GM12874 (cell line): ENCODE measurements around the gene AKAP5.

Source experiments
- TF ChIP-seq, protein P1 (sequence below): IDR thresholded peaks from 2 replicates; pipeline ENCODE4 v1.5.1; 2011; ENCODE audit warnings: low read depth, mild to moderate bottlenecking, control low read depth, low read length, moderate library complexity; ENCODE audit not compliant: insufficient read depth

AKAP5 gene

GRCh38 chr14:64422756-64423155, 42.5 kb upstream of the AKAP5 start:
- TF ChIP-seq, protein P1, sequence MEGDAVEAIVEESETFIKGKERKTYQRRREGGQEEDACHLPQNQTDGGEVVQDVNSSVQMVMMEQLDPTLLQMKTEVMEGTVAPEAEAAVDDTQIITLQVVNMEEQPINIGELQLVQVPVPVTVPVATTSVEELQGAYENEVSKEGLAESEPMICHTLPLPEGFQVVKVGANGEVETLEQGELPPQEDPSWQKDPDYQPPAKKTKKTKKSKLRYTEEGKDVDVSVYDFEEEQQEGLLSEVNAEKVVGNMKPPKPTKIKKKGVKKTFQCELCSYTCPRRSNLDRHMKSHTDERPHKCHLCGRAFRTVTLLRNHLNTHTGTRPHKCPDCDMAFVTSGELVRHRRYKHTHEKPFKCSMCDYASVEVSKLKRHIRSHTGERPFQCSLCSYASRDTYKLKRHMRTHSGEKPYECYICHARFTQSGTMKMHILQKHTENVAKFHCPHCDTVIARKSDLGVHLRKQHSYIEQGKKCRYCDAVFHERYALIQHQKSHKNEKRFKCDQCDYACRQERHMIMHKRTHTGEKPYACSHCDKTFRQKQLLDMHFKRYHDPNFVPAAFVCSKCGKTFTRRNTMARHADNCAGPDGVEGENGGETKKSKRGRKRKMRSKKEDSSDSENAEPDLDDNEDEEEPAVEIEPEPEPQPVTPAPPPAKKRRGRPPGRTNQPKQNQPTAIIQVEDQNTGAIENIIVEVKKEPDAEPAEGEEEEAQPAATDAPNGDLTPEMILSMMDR: no peak

- TF ChIP-seq, protein P1: no peak
These were observed 41.3 kb upstream of the AKAP5 start for GRCh38 chr14:64423987-64424386.

- TF ChIP-seq, protein P1: no peak
These were observed 30.8 kb upstream of the AKAP5 start for GRCh38 chr14:64434528-64434927.

GRCh38 chr14:64438181-64438841, 27.0 kb upstream of the AKAP5 start:
- TF ChIP-seq, protein P1: no peak

GRCh38 chr14:64439141-64439540, 26.2 kb upstream of the AKAP5 start:
- TF ChIP-seq, protein P1: no peak

DNA sequence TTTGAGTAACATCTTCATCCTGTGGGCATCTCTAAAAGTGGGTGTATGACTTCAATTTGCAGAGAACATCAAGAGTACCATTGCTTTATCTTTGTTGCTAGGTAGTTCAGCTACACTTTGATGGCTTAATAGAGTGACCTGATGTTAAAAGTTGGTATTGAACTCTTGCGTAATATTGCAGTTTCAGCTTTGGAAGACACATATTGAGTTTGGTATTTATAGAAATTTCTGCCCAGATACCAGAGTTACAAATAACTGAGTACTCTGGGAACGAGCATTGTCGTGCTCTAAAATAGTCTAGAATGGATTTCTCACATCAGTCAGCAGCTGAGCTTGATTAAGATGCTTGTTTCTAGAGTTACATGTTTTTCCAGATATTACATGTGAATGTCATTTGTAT, 24.8 kb upstream of the AKAP5 start:
- TF ChIP-seq, protein P1: no peak

DNA sequence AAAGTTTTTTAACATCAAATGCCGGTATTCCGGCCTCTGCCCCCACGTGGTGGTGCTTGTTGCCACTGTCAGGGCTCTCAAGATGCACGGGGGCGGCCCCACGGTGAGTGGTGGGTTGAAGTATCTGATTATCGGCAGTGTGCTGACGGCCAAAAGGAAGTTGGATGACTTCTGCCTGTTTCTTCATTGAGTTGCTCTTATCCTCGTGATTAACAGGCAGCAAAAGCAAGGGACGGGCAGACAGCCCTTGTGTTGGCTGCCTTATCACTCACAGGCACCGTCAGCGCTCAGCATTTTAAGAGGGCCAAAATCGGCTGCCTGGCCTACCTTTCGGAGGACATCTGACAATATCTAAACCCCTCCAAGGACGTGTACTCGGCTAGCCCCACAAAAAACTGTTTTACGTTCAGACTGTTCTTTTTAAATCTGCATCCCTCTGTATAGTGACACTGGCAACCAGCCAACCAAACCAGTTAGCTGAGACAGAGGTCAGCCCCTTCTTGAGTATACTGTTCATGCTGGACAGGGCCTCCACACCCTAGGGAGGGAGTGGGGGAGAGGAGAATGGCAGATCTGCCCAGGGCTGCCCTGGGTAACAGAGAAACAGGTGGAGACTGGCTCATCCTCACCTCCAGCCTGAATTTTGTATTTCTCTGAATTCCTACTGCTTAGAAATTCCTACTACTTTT, 22.9 kb upstream of the AKAP5 start:
- TF ChIP-seq, protein P1: no peak
